ENCODE results near the gene LCN6.
"Not testable (repeated sequence)": the region's sequence is repeated elsewhere in the genome, so short reads cannot be mapped to it uniquely, and the experiment has no call there.

Gene LCN6, protein sequence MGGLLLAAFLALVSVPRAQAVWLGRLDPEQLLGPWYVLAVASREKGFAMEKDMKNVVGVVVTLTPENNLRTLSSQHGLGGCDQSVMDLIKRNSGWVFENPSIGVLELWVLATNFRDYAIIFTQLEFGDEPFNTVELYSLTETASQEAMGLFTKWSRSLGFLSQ

DNA sequence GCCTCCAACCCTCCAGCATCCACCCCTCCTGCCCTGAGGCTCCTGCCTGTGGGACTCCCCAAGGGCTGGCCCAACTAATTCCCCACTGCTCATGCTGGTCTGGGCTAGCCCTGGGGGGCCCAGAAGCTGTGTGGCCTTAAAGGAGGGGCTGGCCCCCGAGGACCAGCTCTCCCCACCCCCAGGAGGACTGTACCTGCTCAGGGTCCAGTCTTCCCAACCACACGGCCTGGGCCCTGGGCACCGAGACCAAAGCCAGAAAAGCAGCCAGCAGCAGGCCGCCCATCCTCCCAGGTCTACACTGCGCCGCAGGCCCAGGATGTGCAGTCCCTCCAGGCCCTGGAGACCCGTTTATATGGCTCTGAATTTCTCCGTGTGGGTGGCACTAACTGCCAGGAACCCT, at the start of gene LCN6:
Gene LCN6, minus strand, starts transcription at position 325 of the 400 bp plus-strand sequence. Its CDS starts 42 bp downstream, at position 283.
- no peak for DNase-seq (ENCODE audit: low read depth)
- TF ChIP-seq, protein P1, sequence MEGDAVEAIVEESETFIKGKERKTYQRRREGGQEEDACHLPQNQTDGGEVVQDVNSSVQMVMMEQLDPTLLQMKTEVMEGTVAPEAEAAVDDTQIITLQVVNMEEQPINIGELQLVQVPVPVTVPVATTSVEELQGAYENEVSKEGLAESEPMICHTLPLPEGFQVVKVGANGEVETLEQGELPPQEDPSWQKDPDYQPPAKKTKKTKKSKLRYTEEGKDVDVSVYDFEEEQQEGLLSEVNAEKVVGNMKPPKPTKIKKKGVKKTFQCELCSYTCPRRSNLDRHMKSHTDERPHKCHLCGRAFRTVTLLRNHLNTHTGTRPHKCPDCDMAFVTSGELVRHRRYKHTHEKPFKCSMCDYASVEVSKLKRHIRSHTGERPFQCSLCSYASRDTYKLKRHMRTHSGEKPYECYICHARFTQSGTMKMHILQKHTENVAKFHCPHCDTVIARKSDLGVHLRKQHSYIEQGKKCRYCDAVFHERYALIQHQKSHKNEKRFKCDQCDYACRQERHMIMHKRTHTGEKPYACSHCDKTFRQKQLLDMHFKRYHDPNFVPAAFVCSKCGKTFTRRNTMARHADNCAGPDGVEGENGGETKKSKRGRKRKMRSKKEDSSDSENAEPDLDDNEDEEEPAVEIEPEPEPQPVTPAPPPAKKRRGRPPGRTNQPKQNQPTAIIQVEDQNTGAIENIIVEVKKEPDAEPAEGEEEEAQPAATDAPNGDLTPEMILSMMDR (IDR thresholded peaks at IDR 0.05; ENCODE audit: low read length, missing control alignments) = no peak
- no peak within 1 kb of the TSS for H3K4me3 ChIP-seq (replicated peaks; ENCODE audit: low read depth, low read length)

DNA sequence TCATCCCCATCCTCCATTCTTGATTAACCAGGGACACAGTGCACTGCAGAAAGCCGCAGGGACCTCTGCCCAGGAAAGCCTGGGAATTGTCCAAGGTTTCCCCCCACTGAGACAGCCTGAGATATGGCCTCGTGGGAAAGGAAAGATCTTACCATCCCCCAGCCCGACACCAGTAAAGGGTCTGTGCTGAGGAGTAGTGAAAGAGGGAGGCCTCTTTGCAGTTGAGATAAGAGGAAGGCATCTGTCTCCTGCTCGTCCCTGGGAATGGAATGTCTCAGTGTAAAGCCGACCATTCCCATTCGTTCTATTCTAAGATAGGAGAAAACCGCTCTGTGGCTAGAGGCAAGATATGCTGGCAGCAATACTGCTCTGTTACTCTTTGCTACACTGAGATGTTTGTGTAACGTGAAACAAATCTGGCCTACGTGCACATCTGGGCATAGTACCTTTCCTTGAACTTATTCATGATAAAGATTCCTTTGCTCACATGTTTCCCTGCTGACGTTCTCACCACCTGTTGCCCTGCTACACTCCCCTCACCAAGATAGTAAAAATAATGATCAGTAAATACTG, 48.5 kb upstream of the LCN6 start:
- H3K4me3 ChIP-seq (replicated peaks; ENCODE audit: low read depth, low read length) = not testable (repeated sequence)
- DNase-seq (ENCODE audit: low read depth) = peak; percentile 76

DNA sequence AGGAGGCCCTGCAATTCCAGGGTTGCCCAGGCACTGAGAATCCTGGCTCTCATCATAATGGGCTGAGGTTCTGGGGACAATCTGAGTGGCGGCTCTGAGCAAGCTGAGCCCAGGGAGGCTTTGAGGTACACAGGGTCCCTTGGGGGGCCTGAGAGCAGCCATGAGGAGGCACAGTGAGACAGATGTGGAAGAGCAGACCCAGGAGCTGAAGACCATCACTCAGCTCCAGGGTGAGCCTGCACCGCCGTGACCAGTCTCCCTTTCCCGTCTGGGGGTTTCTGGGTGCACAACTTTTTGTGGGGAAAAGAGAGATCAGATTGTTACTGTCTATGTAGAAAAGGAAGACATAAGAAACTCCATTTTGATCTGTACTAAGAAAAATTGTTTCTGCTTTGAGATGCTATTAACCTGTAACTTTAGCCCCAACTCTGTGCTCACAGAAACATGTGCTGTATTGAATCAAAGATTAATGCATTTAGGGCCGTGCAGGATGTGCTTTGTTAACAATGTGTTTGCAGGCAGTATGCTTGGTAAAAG, 48.0 kb upstream of the LCN6 start, which contains the start of gene CCDC183:
Gene CCDC183, plus strand, starts transcription at position 101 of the 537 bp plus-strand sequence. Its CDS starts 60 bp downstream, at position 161.
- TF ChIP-seq, protein P1 (IDR thresholded peaks at IDR 0.05; ENCODE audit: low read length, missing control alignments) = no peak
- DNase-seq (ENCODE audit: low read depth) = no peak
- H3K4me3 ChIP-seq (replicated peaks; ENCODE audit: low read depth, low read length) = no peak within 1 kb of the TSS

DNA sequence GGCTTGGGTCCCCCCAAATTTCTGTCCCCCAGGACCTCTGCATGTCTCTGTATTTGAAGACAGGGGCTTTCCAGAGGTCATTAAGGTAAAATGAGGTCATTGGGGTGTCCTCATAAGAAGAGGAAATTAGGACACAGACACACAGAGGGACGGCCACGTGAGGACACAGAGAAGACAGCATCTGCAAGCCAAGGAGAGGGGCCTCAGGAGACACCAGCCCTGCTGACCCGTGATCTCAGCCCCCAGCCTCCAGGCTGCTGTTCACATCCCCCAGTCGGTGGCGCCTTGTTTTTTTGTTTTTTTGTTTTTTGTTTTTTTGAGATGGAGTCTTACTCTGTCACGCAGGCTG, 46.6 kb upstream of the LCN6 start:
- H3K4me3 ChIP-seq (replicated peaks; ENCODE audit: low read depth, low read length) = no peak overlapping the region
- DNase-seq (ENCODE audit: low read depth) = no peak
- TF ChIP-seq, protein P1 (IDR thresholded peaks at IDR 0.05; ENCODE audit: low read length, missing control alignments) = no peak

DNA sequence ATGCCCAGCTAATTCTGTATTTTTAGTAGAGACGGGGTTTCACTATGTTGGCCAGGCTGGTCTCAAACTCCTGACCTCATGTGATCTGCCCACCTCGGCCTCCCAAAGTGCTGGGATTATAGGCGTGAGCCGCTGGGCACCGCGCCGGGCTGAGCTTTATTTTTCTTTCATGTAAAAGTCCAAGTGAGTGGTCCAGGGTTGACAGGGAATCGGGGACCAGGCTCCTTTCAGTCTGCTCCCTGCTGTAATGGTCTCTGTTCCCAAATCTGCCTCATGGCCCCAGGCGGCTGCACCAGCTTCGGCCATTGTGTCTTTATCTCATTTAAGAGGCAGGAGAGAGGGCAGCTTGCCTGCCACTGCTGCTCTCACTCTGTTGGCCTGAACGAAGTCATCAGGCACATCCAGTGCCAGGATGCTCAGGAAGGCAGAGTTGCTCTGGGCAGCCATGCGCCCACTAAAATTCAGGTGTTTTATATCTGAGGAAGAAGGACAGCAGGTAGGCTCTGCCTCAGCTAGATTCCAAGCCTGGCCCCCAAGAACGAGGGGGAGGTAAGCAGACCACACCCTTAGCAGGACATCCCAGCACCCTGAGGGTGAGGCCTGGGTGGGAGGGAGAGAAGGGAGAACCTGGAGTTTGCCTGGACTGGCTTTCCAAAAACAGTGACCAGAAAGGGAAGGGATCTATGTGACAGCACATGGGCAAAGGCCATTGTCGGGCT, 46.1 kb upstream of the LCN6 start:
- TF ChIP-seq, protein P1 (IDR thresholded peaks at IDR 0.05; ENCODE audit: low read length, missing control alignments) = no peak

DNA sequence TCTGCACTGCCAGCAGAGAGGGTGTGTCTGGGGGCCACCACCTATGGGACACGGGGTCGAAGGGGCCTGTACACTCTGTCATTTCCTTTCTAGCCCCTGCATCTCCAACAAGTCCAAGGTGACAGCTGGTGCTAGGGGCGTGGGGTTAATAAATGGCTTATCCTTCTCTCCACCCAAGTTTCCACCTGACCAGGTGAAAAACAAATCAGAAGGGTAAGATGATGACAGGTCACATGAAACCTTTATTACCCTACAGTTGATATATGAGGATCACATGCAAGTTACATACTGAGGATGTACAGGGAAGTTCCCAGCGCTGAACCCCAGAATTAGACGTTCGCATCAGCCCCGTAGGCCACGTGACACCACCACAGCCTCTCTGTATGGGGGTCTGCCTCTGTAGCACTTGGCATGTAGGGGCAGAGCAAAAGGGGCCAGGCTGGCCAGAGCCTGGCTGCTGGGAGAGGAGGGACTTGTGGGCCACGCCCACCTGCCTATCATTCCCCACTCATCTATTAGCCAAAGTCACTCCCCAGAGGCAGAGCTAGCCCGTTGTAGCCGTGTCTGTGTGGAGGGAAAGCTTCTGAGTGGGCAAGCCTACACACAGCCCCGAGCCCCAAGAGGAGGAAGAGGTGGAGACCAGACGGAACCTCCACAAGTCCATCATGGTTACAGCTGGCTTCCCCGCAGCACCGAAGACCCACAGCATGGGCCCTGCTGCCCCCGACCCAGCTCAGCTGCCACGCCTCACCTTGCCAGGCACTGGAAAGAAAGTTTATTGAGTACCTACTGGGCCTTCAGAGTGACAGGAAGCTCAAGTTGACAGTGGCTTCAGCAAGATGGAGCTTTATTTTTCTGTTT, 45.0 kb upstream of the LCN6 start:
- no peak for DNase-seq (ENCODE audit: low read depth)
- H3K4me3 ChIP-seq (replicated peaks; ENCODE audit: low read depth, low read length) = no peak overlapping the region
- TF ChIP-seq, protein P1 (IDR thresholded peaks at IDR 0.05; ENCODE audit: low read length, missing control alignments) = no peak

More for the DNA sequence above, 46.1 kb upstream of the LCN6 start:
- DNase-seq (ENCODE audit: low read depth) = no peak
- H3K4me3 ChIP-seq (replicated peaks; ENCODE audit: low read depth, low read length) = no peak overlapping the region

All from fibroblast of pulmonary artery (primary cell).